Nephron (organoid): ENCODE results near the gene AKIRIN1.
"Not testable (repeated sequence)": the region's sequence is repeated elsewhere in the genome, so short reads cannot be mapped to it uniquely, and the experiment has no call there.

Experiments used
- H3K27ac Mint-ChIP-seq, 3 experiments: 2 replicates each; pipeline ENCODE4 v1.8.0; 2020; ENCODE audit warnings: mixed read lengths in 3 of 3, mild to moderate bottlenecking in 2 of 3, moderate library complexity in 1 of 3
- H3K27me3 Mint-ChIP-seq: 2 replicates; pipeline ENCODE4 v1.8.0; 2021; ENCODE audit warnings: low read depth, mild to moderate bottlenecking, moderate library complexity, mixed read lengths
- H3K36me3 Mint-ChIP-seq: 2 replicates; pipeline ENCODE4 v1.8.0; 2020; ENCODE audit warnings: low read depth, mixed read lengths
- H3K4me1 Mint-ChIP-seq: 2 replicates; pipeline ENCODE4 v1.8.0; 2020; ENCODE audit warnings: mixed read lengths
- H3K4me3 Mint-ChIP-seq, 3 experiments: 2 replicates each; pipeline ENCODE4 v1.8.0; 2020; ENCODE audit warnings: mild to moderate bottlenecking in 3 of 3, mixed read lengths in 3 of 3, moderate library complexity in 2 of 3
- H3K9me3 Mint-ChIP-seq: 2 replicates; pipeline ENCODE4 v1.8.0; 2020; ENCODE audit warnings: mixed read lengths
- CTCF ChIP-seq, 3 experiments: fragments of 200-600 bp; sonication (generic); IDR thresholded peaks; one replicate each; pipeline ENCODE4 v1.5.0; 2021; ENCODE audit warnings: antibody characterized with exemption in 3 of 3; ENCODE audit not compliant: unreplicated experiment in 3 of 3

The AKIRIN1 gene

GRCh38 chr1:39003281-39003680 lies 12.2 kb downstream of the AKIRIN1 start:
- Mint-ChIP-seq H3K4me3 (no peak overlapping the region), H3K36me3 (peaks cover 71% of the 10 kb centered on the region), H3K9me3 (no peaks in the 10 kb centered on the region), H3K27me3 (no peaks in the 10 kb centered on the region), H3K4me1 (no peaks in the 10 kb centered on the region), H3K27ac (no peak overlapping the region)
- no peak for TF ChIP-seq CTCF (IDR thresholded peaks at IDR 0.05; ENCODE audit: unreplicated experiment in 3 of 3)

GRCh38 chr1:39003794-39004193 lies 12.7 kb downstream of the AKIRIN1 start:
- no peak overlapping the region for H3K27ac Mint-ChIP-seq
- no peaks in the 10 kb centered on the region for H3K9me3 Mint-ChIP-seq
- no peaks in the 10 kb centered on the region for H3K27me3 Mint-ChIP-seq
- TF ChIP-seq CTCF (IDR thresholded peaks at IDR 0.05; ENCODE audit: unreplicated experiment in 3 of 3): no peak
- no peaks in the 10 kb centered on the region for H3K4me1 Mint-ChIP-seq
- no peak overlapping the region for H3K4me3 Mint-ChIP-seq
- peaks cover 75% of the 10 kb centered on the region for H3K36me3 Mint-ChIP-seq

DNA sequence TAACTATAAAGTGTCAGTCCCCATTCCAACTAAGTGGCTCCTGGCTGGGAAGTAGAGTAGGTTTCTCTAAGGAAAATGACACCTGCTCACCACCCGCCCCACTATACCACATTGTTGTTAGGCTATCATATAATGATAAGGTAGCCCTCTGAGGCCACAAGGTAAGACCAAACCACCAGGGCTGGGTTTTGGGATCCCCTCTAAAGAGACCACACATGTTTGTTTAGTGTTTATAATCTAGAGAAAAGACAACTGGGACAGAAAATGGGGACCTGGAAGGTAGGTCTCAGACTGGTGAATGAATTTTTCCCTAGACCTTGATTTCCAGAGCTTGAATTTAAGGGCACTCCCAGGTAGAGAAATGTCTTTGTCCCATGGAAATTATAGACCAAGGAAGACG lies 15.2 kb downstream of the AKIRIN1 start:
- Mint-ChIP-seq H3K4me3 (no peak overlapping the region), H3K36me3 (peaks cover 71% of the 10 kb centered on the region), H3K9me3 (no peaks in the 10 kb centered on the region), H3K4me1 (no peaks in the 10 kb centered on the region), H3K27me3 (no peaks in the 10 kb centered on the region), H3K27ac (no peak overlapping the region)
- no peak for TF ChIP-seq CTCF (IDR thresholded peaks at IDR 0.05; ENCODE audit: unreplicated experiment in 3 of 3)

- H3K36me3 Mint-ChIP-seq: peaks cover 71% of the 10 kb centered on the region
- no peaks in the 10 kb centered on the region for H3K27me3 Mint-ChIP-seq
- no peak overlapping the region for H3K27ac Mint-ChIP-seq
- no peaks in the 10 kb centered on the region for H3K4me1 Mint-ChIP-seq
- H3K9me3 Mint-ChIP-seq: no peaks in the 10 kb centered on the region
- no peak overlapping the region for H3K4me3 Mint-ChIP-seq
- no peak for TF ChIP-seq CTCF (IDR thresholded peaks at IDR 0.05; ENCODE audit: unreplicated experiment in 3 of 3)
These were observed 15.9 kb downstream of the AKIRIN1 start for GRCh38 chr1:39006726-39007645.

- H3K4me1 Mint-ChIP-seq, H3K9me3 Mint-ChIP-seq, H3K4me3 Mint-ChIP-seq, H3K27ac Mint-ChIP-seq, H3K27me3 Mint-ChIP-seq: not testable (repeated sequence)
- peaks cover 35% of the 10 kb centered on the region for H3K36me3 Mint-ChIP-seq
These were observed 23.9 kb downstream of the AKIRIN1 start for GRCh38 chr1:39014956-39015355.

DNA sequence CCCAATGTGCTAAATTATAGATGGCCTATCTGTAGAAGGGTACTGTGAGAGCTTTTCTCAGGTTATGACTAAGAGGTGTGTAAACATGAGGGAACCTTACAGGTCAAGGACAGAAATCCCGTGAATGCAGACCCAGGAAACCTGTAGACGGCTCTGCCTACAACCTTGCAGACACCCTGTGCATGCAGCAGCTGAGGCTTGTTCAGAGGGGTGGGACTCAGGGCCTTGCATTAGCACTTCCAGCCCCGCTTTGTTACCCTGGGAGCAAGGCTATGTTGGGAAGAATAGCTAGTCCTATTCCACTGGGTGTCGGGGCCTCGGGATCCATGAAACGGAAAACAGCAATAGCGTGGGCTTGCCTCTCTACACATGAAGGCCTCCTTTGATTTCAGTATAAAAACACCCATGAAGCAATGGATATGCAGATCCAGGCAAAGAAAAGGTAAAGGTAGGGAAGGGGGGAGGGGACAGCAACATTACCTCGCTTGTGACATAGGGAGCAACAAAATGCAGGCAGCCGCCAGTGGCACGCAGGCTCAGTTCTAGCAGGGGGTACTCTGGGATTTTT lies 25.6 kb downstream of the AKIRIN1 start:
- Mint-ChIP-seq H3K27ac (no peak overlapping the region), H3K4me1 (no peaks in the 10 kb centered on the region), H3K27me3 (peaks cover 4% of the 10 kb centered on the region), H3K9me3 (no peaks in the 10 kb centered on the region), H3K36me3 (peaks cover 30% of the 10 kb centered on the region), H3K4me3 (no peak overlapping the region)
- TF ChIP-seq CTCF (IDR thresholded peaks at IDR 0.05; ENCODE audit: unreplicated experiment in 3 of 3): no peak
